IPS-11a (cell line): ENCODE measurements around the gene LRP4.

Experiments used
- H3K4me3 ChIP-seq: one replicate; pipeline ENCODE4 v1.5.1; 2013; ENCODE audit warnings: low read depth, low read length, control low read depth

LRP4 gene

GRCh38 chr11:46894506-46894905, 23.8 kb downstream of the LRP4 start:
- H3K4me3 ChIP-seq: no peak overlapping the region

DNA sequence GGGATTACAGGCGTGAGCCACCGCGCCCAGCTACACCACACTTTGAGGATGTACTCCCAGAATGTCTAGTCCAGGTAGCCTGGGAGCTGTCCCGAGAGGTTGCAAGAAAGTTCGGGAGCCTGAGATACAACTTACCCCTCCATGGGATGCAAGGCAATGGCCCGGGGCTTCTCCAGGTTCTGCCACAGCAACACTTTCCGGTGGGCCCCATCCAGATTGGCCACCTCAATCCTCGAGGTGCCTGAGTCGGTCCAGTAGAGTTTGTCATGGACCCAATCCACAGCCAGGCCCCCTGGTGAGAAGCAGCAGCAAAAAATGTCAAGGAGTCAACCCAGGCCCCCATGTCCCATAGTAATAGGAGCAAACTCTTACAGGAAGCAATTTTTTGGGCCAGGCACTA, 25.5 kb downstream of the LRP4 start:
- H3K4me3 ChIP-seq: no peak overlapping the region

DNA sequence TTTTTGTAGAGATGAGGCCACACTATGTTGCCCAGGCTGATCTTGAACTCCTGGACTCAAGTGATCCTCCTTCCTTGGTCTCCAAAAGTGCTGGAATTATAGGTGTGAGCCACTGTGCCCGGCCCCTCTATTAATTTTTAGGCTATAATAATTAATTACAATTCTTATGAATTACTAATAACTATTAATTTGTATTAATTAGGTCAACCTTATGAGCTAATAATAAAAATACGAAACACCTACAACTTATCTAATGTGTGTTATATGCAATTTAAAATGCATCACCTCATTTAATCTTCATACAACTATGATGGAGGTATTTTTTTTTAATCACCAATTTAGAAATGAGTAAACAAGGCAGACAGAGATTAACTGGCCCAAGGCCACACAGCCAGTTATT, 26.2 kb downstream of the LRP4 start:
- no peak overlapping the region for H3K4me3 ChIP-seq

GRCh38 chr11:46890665-46891064, 27.7 kb downstream of the LRP4 start:
- no peak overlapping the region for H3K4me3 ChIP-seq

DNA sequence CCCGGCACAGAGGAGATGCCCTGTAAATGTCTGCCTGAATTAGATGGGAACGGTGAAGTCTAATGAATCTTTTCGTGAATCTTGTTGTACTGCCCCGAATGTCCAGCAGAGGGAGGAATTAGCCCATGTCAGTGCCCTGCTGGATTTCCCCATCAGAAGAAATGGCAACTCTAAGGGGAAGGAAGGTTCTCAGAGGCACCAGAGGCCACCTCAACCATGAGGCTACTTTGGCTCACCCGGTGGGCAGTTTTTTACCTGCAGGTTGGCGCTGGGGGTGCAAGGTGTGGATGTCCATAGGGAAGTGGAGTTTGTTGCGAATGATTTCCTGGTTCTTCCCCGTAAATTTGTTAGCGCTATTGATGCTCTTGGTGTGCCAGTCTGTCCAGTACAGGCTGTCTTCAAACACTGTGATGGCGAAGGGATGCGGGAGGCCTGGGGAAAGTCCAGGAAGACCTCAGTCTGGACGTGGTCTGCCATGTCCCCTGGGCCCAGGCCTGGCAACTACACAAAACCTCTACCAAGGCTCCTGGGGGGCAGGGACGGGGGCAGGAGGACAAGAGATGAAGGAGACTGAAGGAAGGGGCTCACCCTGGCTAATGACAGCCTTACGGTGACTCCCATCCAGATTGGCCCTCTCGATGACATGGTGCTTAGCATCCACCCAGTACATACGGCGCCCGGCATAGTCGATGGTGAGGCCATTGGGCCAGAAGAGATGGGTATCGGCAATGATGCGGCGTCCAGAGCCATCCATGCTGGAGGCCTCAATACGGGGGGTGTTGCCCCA, 28.5 kb downstream of the LRP4 start:
- H3K4me3 ChIP-seq: no peak overlapping the region

DNA sequence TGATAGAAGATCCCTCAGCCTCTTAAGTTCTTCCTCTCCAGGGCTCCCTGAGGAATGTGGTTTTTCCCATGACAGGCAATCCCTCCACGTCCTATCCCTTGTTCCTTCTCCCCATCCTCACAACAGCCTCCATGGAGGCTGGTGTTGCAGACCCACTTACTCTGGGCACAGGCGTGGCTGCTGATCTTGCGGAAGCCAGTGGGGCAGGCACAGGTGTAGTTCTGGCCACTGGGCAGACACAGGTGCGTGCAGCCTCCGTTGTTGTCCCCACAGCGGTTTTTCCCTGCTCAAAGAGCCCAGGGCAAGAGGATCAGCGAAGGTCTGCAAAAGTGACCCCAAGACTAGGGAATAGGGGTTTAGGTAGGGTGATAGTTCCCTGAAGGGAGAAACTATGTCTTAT, 29.1 kb downstream of the LRP4 start:
- no peak overlapping the region for H3K4me3 ChIP-seq

GRCh38 chr11:46888636-46889035, 29.7 kb downstream of the LRP4 start:
- no peak overlapping the region for H3K4me3 ChIP-seq

DNA sequence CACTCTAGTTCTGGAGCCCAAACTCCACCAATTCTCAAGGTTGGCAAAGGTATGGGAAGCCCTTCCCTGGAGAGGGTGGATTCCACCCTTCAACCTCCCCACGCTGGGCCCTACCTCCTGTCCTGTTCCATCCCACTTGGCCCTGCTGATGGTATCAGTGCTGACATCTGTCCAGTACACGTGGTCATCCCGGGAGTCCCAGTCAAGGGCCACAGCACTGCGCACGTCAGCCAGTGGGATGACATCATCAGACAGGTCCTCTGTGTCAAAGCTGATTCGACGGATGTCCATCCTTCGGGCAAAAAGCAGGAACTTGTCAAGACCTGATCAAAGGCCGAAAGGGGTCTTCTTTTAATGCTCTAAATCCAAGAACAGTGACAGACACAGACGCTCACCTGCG, 32.1 kb downstream of the LRP4 start:
- no peak overlapping the region for H3K4me3 ChIP-seq

DNA sequence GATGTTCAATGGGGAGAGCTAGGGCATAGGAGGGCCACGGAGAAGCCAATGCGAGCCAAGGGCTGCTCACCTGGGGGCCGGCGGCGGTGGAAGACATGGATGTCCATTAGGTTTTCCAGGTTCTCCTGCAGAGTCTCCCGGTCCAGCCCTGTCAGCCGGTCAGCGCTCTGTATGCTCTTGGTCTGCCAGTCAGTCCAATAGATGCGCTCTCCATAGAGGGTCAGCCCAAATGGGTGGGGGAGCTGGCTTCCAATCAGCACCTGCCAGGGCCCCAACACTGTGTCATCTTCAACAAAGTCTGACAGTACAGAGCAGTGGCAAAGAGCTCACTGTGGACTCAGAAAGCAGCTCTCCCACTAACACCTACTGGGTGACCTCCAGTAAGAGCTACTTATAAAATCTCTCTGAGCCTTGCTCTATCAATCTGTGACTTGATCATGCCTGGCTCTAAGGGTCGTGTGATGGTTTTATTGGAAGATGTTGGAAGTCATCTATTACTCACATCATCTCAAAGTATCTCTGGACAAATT, 39.2 kb downstream of the LRP4 start:
- H3K4me3 ChIP-seq: no peak overlapping the region

DNA sequence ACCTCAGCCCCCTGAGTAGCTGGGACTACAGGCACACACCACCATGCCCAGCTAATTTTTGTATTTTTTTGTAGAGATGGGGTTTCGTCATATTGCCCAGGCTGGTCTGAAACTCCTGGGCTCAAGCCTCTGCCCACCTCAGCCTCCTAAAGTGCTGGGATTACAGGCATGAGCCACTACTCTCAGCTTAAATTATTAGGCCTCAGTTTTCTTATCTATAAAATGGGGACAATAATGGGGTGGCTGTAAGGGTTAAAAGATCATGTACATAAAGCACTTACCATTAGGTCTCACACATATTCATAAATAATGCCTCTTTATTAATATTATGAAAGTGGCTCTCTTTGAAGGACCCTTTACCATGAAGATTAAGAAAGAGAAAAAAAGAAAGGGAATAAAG, 40.8 kb downstream of the LRP4 start:
- H3K4me3 ChIP-seq: no peak overlapping the region

DNA sequence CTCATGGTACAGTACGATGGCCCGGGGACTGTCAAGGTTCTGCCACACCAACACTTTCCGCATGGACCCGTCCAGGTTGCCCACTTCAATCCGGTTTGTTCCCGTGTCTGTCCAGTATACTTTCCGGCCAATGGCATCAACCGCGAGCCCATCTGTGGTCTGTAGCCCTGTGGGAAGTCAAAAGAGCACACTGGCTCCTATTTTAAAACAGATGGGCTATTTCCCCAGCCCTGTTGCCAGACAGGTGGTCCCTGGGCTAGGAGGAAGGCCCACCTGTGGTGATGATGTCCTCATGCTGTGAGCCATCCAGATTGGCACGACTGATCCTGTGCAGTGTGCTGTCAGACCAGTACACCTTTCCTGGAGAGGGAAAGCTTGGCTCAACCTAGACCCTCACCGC, 41.9 kb downstream of the LRP4 start:
- H3K4me3 ChIP-seq: no peak overlapping the region

GRCh38 chr11:46874586-46874985, 43.8 kb downstream of the LRP4 start:
- H3K4me3 ChIP-seq: no peak overlapping the region

- no peak overlapping the region for H3K4me3 ChIP-seq
Observed at GRCh38 chr11:46868912-46869311, 49.4 kb downstream of the LRP4 start.

DNA sequence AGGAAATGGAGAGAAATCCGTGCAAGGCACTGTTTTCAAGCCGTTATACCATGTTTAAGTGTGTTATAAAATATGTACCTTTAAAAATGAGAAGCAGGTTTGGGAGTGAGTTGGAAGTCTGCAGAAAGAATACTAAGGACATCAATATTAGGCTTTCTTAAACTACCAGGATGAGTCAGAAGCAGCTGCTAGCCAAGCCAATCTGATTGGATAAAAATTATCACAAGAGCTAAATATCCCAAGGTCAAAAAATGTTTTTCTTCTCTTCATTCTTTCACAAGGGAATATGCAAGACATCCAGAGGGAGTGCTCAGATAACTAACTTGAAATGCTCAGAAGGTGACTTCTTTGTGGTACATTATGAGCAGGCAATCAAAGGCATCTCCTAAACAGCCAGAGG, 53.0 kb downstream of the LRP4 start:
- H3K4me3 ChIP-seq: no peak overlapping the region

GRCh38 chr11:46860218-46860617, 58.1 kb downstream of the LRP4 start:
- H3K4me3 ChIP-seq: no peak overlapping the region

GRCh38 chr11:46858920-46859546, 59.3 kb downstream of the LRP4 start:
- no peak overlapping the region for H3K4me3 ChIP-seq

- no peak overlapping the region for H3K4me3 ChIP-seq
Observed at GRCh38 chr11:46857666-46858065, 60.7 kb downstream of the LRP4 start.

DNA sequence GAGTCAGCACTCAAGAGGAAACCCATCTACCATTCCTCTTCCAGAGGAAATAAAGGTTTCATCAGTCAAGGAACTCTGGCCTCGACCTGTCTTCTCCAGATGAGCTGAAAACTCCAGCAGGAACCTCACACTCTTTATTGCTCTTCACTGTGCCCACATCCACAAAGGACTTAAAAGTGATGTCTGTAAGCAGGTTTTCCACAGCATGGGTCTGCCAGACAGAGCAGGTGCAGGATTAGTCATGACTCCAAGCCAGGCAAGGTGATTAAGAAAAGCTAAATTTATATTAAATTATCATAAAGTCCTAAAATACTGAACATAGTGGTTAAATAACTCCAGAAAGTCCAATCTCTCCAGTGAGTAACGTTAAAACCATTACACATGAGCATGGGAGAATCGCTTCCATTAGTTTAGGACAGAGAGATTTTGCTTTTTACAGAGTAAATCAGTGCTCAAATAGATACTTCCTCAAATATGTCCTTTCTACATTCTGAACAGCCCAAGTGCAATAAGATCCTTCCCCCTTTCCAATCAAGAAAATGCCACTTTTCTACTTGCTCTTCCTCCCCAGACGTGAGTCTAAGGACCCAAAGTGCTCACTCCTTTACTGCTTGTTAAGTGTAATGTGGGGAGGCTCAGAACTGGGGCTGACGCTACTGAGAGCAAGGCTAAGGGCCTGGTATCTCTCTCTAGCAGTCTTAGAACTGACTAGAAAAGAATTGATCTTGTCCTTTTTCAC, 61.6 kb downstream of the LRP4 start:
- no peak overlapping the region for H3K4me3 ChIP-seq

DNA sequence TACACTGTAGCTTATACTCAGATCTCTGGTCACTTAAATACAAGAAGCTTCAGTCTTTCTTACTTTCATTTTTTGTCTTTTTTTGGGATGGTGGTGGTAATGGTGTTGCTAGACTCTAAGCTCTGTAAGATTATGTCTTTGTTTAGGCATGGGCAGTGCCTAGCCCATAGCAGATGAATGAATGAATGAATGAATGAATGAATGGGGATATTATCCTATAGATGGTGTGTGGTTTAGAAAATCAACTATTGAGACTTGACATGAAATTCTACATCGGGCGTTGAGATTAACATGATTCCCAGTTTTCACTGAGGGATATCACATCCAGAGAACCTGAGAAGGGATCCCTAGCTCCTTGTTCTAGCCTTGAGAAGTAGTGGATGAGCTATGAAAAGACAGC, 62.5 kb downstream of the LRP4 start:
- H3K4me3 ChIP-seq: no peak overlapping the region

- no peak overlapping the region for H3K4me3 ChIP-seq
Observed at GRCh38 chr11:46855167-46855566, 63.2 kb downstream of the LRP4 start.

DNA sequence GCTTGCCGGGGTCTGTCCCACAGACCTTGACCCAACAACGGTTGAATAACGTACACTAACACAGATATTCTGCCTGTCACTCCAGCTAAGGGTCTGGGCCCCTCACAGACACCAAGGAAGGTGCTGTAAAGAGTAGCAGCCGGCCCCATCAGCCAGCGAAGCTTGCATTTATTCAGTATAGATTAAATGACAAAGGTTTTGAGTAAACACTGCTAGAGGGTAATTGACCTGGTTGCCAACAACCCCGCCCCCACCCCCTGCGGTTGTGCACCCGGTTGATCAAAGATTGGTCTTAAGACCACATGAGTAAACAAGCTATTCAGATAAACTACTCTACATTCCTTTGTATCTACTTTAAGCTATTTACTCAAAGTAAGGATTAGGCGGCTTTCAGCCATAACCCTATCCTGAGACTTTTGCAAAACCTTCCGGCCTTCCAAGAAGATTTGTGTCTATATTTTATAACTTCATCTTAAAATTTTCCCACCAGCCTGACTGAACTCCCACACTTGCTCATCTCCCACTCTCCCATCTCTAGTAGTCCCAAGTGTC, 67.4 kb downstream of the LRP4 start:
- H3K4me3 ChIP-seq: no peak overlapping the region

- no peak overlapping the region for H3K4me3 ChIP-seq
Observed at GRCh38 chr11:46849631-46850030, 68.7 kb downstream of the LRP4 start.
